HEK293T (cell line): Measurements from ENCODE around the gene SAXO1.

Experiments used
- CTCF ChIA-PET: fragments of 350-600 bp; formaldehyde crosslinking; extraction: SDS; loops from one replicate; lab custom pipeline; 2021; ENCODE audit warnings: antibody characterized with exemption, inconsistent platforms; lab: Yijun Ruan, JAX
- POLR2A ChIA-PET: fragments of 350-600 bp; formaldehyde crosslinking; extraction: SDS; loops from one replicate; lab custom pipeline; 2020; ENCODE audit warnings: antibody characterized with exemption, inconsistent platforms; lab: Yijun Ruan, JAX
- DNase-seq: peaks from one replicate; pipeline ENCODE4 v3.0.0; 2012; ENCODE audit warnings: mixed read lengths; ENCODE audit errors: extremely low spot score
- ARNT ChIP-seq: fragments of 450-650 bp; IDR thresholded peaks from 2 replicates; pipeline ENCODE4 v1.6.1; 2017; ENCODE audit warnings: mild to moderate bottlenecking
- BHLHE40 ChIP-seq: fragments of 450-650 bp; IDR thresholded peaks from 2 replicates; pipeline ENCODE4 v1.6.1; 2016; ENCODE audit warnings: mild to moderate bottlenecking, moderate library complexity, borderline replicate concordance
- CTBP1 ChIP-seq: fragments of 450-650 bp; IDR thresholded peaks from 2 replicates; pipeline ENCODE4 v1.6.1; 2016; ENCODE audit warnings: borderline replicate concordance
- ELF4 ChIP-seq: fragments of 450-650 bp; IDR thresholded peaks from 2 replicates; pipeline ENCODE4 v1.6.1; 2017; ENCODE audit warnings: antibody characterized with exemption
- FOXA1 ChIP-seq: fragments of 450-650 bp; IDR thresholded peaks from 2 replicates; pipeline ENCODE4 v1.6.1; 2016; ENCODE audit warnings: mild to moderate bottlenecking
- FOXK2 ChIP-seq: fragments of 450-650 bp; IDR thresholded peaks from 2 replicates; pipeline ENCODE4 v1.6.1; 2016; ENCODE audit warnings: mild to moderate bottlenecking
- FOXM1 ChIP-seq: fragments of 450-650 bp; IDR thresholded peaks from 2 replicates; pipeline ENCODE4 v1.6.1; 2017; ENCODE audit warnings: mild to moderate bottlenecking, borderline replicate concordance
- HDGF ChIP-seq: fragments of 450-650 bp; IDR thresholded peaks from 2 replicates; pipeline ENCODE4 v1.6.1; 2017; ENCODE audit warnings: antibody characterized with exemption, borderline replicate concordance
- L3MBTL2 ChIP-seq: fragments of 450-650 bp; conservative IDR thresholded peaks from 2 replicates; pipeline ENCODE4 v1.6.1; 2016; ENCODE audit warnings: mild to moderate bottlenecking
- LEF1 ChIP-seq: fragments of 450-650 bp; IDR thresholded peaks from 2 replicates; pipeline ENCODE4 v1.6.1; 2017; ENCODE audit warnings: mild to moderate bottlenecking, borderline replicate concordance
- NFRKB ChIP-seq: fragments of 450-650 bp; IDR thresholded peaks from 2 replicates; pipeline ENCODE4 v1.6.1; 2016; ENCODE audit warnings: mild to moderate bottlenecking, moderate library complexity
- SP1 ChIP-seq: fragments of 450-650 bp; IDR thresholded peaks from 2 replicates; pipeline ENCODE4 v1.6.1; 2017
- SUZ12 ChIP-seq: fragments of 450-650 bp; IDR thresholded peaks from 2 replicates; pipeline ENCODE4 v1.6.1; 2016; ENCODE audit warnings: mild to moderate bottlenecking
- TARDBP ChIP-seq: fragments of 450-650 bp; IDR thresholded peaks from 2 replicates; pipeline ENCODE4 v1.6.1; 2016
- ZNF384 ChIP-seq: fragments of 450-650 bp; IDR thresholded peaks from 2 replicates; pipeline ENCODE4 v1.6.1; 2016
- TF ChIP-seq, protein P1 (sequence below): fragments of 450-650 bp; IDR thresholded peaks from 2 replicates; pipeline ENCODE4 v1.6.1; 2016

SAXO1 gene

DNA sequence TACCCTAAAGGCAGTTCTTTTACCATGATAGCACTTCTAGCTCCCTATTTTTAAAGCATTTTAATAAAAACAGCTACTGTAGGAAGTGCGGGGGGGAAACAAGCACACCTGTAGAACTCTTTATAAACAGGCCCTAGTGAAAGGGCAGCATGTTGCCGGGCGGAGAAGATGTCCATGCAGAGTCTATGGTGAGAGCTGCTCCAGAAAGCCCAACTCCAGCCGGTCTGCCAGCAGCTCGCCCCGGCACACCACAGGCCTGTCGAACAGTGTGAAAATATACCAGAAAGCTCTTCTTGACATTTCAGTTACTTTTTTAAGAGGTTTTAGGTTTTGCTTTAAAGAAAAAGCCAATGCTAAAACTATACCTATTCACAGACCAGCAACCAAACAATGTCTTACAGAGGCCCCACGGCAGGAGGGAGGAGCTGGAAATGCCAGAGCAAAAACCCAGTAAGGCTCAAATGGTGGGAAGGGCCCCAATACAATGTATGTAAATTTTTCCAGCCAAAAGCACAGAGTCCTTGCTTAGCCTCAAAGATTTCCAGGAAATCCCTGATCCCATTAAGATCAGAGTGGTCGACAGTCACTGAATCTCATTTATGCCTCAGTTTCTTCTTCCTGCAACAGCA, 121.2 kb downstream of the SAXO1 start:
- TF ChIP-seq SP1 (no peak), CTBP1 (no peak), SUZ12 (no peak), BHLHE40 (no peak), FOXM1 (no peak), L3MBTL2 (no peak), TARDBP (no peak), ARNT (no peak), ELF4 (no peak), FOXK2 (no peak), LEF1 (no peak), ZNF384 (no peak), NFRKB (no peak)
- TF ChIP-seq, protein P1, sequence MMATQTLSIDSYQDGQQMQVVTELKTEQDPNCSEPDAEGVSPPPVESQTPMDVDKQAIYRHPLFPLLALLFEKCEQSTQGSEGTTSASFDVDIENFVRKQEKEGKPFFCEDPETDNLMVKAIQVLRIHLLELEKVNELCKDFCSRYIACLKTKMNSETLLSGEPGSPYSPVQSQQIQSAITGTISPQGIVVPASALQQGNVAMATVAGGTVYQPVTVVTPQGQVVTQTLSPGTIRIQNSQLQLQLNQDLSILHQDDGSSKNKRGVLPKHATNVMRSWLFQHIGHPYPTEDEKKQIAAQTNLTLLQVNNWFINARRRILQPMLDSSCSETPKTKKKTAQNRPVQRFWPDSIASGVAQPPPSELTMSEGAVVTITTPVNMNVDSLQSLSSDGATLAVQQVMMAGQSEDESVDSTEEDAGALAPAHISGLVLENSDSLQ: no peak
- POLR2A ChIA-PET: no interaction called here
- no peak for DNase-seq
- CTCF ChIA-PET: no interaction called here

DNA sequence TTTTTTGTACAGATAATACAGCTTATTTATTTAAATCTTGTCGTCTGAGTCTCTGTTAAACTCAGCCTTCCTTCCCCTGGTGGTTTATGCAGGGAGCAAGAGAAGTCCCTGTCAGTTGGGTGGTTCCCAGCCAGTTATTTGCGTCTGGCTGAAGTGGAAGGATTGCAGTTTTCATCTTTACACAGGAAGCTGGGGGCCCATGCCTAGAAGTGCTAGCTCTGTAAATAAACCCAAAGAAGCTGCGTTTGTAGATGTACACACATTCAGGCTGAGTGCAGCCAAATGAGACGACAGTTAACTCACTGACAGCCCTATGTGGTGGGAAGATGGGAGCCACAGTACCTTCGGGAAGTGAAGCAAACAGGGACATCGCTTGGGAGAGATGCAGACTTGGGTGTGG, 122.1 kb downstream of the SAXO1 start:
- ChIA-PET CTCF (no interaction called here), POLR2A (no interaction called here)
- TF ChIP-seq SP1 (no peak), LEF1 (no peak), BHLHE40 (no peak), L3MBTL2 (no peak), NFRKB (no peak), CTBP1 (no peak), FOXM1 (no peak), TARDBP (no peak), HDGF (no peak)
- TF ChIP-seq, protein P1: no peak
- DNase-seq: no peak

DNA sequence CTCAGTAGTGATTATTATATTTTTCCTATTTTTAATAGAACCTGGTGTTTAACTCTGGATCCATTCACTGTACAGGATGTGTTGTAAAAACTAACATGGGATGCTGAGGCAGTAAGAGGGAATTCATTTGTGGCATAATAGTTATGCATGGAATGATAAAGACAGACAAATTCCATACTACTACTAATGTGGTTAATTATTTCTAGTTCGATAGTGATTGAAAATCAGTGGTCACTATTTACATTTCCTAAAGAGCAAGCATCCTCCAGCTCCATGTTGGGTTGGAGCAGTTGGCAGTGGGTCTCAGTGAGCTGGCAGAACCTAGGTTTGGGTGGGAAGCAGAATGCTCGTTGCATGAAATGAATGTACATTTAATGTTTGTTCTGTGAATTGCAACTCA, 122.6 kb downstream of the SAXO1 start:
- POLR2A ChIA-PET: no interaction called here

DNA sequence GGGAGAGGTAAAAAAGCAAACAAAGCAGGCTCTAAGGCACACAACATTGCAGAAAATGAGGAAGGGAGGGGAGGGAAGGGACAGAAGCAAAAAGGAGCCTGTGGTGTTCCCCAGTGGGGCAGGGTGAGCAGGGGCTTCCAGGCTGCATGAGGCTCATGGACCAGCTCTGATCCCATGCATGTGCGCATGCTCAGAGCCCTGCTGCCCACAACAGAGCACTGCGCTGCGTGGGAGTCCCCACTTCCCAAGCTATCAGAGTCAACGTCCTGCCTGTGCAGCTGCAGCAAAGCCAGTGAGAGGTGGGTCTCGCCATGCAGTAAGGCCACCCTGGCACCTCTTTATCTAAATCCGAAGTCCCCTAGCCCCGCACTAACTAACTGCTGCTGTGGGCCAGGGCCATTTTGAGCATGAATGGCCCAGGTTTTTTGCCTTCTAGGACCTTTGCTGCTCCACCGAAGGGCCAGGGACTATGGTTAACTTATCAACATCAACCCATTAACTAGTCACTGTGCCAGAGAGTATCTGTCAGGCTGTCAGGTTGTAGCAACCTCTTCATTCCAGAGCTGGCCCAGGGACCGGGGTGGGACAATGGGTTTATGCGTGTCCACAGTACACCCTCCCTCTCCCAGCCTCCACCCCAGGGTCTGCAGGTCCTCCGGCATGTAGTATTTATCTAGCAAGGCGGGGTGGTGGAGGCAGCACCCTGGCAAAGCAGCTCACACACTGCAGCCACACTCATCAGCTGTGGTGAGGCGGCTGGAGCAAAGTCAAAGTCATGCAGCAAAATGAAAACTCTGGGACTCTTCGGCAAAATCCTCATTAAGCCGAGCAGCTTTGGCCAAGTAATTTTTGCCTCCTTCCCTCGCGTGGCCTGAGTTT, 123.6 kb downstream of the SAXO1 start:
- no peak for TF ChIP-seq ZNF384
- TF ChIP-seq BHLHE40: no peak
- no peak for TF ChIP-seq SP1
- no peak for TF ChIP-seq FOXA1
- no peak for TF ChIP-seq CTBP1
- TF ChIP-seq HDGF: no peak
- TF ChIP-seq SUZ12: no peak
- TF ChIP-seq LEF1: no peak
- TF ChIP-seq ELF4: no peak
- no peak for TF ChIP-seq TARDBP
- TF ChIP-seq L3MBTL2: no peak
- no peak for TF ChIP-seq FOXK2
- no peak for TF ChIP-seq NFRKB
- TF ChIP-seq, protein P1: no peak
- TF ChIP-seq ARNT: no peak
- TF ChIP-seq FOXM1: no peak
- CTCF ChIA-PET: interaction anchor here (0.6 kb wide), 1 partner anchor 14 kb away, joined by 4 read pairs; no protein-coding TSS in a partner anchor
- POLR2A ChIA-PET: no interaction called here
- no peak for DNase-seq

More for the DNA sequence above, 122.6 kb downstream of the SAXO1 start:
- TF ChIP-seq, protein P1: no peak
- CTCF ChIA-PET: no interaction called here
- DNase-seq: no peak

DNA sequence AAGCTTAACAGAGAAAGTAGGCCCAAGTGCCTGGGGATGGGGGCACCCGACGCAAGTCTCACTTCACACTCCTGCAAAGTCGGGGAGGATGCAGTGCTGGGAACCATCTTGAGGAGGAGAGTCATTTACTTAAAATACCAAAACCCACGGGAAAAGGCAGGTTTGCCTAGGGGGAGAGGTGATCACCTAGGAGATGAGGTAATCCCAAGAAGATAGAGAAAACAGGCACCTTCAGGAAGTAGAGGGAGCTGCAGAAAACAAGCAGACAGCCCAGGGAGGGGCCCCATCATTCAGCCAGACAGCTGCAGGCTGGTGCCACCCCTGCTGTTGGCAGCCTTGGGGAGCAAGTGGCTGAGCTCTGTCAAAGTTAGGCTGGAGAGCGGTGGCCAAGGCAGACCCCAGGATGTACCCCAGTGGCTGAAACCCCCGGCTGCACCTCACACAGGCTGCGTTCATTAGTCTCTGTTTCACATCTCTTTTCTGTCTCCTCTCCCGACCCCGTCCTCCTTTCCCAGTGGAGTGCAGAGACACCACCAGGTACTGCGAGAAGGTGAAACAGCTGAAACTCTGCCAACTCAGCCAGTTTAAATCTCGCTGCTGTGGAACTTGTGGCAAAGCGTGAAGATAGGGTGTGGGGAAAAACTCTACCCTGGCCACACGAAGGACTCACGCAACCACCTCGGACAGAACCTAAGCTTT, 124.9 kb downstream of the SAXO1 start:
- DNase-seq: no peak
- POLR2A ChIA-PET: no interaction called here
- CTCF ChIA-PET: no interaction called here
- TF ChIP-seq FOXK2 (no peak), SP1 (no peak), SUZ12 (no peak), HDGF (no peak), ZNF384 (no peak), FOXA1 (no peak)
